ENCODE results near the gene ST7.
A peak's percentile ranks its signal among the peaks of the same experiment; 100 is the strongest.
"Not testable (repeated sequence)": the region's sequence is repeated elsewhere in the genome, so short reads cannot be mapped to it uniquely, and the experiment has no call there.

Gene ST7

DNA sequence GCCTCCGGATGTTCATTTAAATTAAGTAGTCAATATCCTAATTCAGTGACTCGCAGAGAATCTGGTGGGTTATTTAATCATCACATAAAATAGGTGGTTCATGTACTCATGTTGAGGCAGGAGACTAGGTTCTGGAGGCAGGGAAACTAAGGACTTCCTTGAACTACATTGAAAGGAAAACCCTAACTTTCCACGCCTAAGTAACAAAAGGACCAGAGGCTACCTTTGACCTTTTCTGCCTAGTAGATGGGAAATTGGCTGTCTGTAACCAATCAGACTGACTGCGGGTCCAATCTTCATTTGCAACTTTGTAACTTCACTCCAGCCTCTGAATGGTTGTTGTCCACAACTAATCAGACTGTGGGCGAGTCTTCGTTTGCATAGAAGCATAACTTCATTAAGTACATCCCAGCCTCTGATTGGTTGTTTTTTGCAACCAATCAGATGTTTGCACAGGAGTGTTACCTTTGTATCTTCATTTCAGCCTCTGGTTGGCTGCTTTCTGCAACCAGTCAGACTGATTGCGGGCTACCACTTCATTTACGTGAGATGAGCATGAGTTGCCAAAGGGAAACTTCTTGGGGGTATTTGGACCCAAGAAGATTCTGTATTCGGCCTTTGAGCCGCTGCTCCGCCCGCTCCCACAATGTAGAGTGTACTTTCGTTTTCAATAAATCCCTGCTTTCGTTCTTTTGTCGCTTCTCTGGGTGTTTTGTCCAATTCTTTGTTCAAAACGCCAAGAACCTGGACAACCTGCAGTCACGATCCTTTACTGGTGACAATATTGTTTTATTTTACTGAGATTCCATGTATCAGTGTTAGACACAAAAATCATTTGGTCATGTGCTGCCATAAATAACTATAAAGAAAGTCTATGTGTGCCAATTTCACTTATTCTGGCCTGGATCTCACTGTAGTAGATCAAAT, 1.7 kb upstream of the ST7 start:
- peak; percentile 17 to 36 for DNase-seq

DNA sequence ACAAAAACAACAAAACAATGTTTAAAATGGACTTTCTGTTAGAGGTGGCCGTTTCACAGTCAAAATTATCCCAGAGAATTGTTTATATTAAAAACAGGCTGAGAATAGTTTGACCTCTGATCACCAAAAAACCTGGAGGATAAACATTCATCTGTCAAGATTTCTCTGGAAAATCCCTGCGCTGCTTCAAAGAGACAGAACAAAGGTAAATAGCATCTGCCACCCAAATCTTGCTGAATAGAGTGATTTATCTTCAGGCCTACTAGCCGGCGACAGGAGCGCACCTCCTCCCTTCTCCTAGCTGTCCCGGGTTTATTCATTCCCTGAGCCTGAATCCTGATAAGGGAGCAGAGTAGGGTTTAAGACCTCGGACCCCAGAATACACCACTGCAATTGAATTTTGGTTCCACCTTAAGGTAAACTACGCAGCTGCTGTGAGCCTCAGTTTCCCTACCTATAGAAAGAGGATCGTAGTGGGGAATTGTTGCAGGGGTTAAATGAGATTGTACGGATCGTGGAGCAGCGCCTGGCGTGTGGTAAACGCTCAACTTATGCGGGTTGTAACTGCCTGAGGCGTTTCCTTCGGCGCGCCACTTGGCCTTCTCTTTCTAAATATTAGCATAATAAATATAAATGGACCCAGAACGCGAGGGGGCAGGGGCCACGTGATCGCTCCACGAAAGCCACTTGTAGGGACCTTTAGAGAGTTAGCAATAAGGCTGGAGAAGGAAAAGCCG, 498 bp upstream of the ST7 start:
- peak; percentile 80 to 89 for DNase-seq

DNA sequence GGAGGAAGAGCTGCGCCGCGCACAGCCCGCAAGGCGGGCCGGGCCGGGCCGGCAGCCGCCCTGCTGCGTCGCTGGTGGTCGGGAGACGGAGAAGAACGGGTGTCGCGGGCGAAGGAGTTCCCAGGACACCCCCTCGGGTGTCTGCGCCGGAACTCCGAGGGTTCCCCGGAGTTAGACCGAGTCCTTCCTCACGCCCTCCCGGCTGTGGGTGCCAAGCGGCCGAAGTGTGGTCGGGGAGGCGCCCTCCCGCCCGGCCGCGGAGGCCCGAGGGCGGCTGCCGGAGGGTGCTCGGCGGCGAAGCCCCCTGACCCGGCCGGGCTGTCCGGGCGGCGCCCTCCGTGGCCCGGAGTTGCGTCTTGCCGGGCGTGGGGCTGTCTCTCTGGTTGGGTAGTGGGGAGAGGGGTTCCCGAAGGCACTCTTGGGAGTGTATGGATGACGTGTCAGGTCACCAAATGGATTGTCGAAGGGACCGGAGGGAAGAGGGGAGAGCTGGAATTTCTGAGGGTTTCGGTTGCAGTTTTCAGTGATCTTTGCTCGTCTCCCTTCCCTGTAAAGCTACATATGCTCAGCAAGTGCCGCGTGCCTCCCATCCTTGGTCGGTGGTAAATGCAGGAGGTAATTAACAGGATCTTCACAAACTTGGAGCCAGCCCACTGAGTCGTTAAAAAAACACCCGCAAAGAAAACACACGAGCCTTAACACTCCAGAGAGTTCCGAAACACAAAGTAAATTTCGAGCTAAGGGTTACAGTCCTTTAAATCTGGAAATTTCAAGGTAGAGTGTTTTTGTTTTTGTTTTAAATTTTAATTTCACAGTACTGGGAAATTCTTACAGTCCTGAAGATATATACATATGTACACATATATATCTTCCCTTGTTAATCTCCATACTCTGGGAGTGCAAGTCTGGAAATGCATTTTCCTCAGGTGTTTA, 871 bp downstream of the ST7 start:
- peak; percentile 89 for DNase-seq

DNA sequence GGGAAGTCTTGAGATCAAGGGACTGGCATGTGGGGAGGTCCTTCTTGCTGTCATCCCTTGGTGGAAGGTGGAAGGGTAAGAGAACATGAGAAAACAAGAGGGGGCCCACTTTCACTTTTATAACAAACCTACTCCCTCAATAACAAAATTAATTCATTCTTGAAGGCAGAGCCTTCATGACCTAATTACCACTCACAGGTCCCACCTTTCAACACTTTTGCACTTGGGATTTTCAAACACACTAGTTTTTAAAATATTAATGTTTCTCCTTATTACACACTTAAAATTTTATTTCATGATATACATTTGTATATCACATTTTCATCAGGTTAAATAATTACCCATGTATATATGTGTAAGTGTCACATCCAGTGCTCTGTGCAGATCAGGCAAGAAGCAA, 2.0 kb downstream of the ST7 start:
- DNase-seq = no peak

DNA sequence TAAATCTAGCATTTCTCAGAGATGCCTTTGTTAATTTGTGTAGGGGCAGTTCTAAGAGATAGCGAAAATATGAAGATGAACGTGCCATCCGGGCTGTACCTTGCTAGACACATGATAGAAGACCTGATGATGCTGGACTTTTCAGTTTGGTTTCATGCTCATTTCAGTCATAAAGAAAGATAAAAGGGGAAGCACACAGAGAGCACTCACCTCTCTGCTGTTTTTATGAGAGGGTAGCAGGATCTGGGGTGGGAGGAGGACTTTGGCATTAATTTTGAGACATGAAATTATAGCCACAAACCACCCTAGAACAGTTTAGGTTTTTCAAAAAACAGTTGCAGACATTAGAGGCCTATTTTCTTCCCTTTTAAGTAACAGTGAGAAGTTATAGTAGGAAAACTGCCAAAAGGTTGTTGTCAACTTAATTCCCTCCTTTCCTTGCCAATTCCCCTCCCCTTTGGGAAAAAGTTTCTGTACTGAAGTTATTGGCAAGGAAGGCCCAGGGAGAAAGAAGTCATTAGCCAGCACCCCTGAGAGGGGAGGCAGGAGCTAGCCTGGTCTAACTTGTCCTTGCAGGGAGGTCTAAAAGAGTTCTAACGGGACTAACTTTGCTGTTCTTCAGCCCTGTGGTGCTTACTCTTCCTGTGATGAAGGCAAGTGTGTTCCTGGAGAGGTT, 2.6 kb downstream of the ST7 start:
- no peak for DNase-seq

DNA sequence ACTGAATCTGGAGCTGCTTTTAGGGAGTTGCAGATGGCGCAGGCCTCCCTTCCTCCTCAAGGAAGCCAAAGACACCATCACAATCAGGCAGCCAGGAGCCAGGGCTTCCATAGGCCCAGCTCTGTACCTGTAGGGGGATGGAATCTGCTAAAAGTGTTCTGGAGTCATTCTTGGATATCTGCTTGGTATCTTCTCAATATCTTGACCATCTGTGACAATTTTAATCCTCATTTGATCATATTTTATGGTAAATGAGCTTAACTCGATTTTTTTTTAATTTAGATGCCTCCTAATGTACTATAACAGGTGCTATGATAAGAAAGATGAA, 3.1 kb downstream of the ST7 start:
- DNase-seq = no peak

DNA sequence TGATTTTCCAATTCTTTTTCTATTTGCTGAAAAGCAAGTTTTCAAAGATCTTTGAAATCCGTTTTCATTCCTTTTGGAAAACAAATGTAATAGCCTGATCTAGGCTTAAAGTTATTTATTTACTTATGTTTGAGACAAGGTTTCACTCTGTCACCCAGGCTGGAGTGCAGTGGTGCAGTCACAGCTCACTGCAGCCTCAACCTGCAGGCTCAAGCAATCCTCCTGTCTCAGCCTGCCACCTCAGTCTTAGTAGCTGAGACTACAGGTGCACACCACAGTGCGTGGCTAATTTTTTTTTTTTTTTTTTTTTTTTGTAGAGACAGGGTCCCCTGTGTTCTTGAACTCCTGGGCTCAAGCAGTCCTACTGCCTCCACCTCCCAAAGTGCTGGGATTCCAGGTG, 4.6 kb downstream of the ST7 start:
- peak in 1 of 2 experiments; percentile 9 for DNase-seq

DNA sequence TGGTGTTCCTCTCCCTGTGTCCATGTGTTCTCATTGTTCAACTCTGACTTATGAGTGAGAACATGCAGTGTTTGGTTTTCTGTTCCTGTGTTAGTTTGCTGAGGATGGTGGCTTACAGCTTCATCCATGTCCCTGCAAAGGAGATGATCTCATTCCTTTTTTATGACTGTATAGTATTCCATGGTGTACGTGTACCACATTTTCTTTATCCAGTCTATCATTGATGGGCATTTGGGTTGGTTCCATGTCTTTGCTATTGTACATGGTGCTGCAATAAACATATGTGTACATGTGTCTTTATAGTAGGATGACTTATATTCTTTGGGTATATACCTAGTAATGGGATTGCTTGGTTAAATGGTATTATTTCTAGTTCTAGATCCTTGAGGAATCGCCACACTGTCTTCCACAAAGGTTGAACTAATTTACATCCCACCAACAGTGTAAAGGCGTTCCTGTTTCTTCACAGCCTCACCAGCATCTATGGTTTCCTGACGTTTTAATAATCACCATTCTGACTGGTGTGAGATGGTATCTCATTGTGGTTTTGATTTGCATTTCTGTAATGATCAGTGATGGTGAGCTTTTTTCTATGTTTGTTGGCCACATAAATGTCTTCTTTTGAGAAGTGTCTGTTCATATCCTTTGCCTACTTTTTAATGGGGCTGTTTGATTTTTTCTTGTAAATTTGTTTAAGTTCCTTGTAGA, 8.8 kb downstream of the ST7 start:
- DNase-seq = peak; percentile 8 to 25

DNA sequence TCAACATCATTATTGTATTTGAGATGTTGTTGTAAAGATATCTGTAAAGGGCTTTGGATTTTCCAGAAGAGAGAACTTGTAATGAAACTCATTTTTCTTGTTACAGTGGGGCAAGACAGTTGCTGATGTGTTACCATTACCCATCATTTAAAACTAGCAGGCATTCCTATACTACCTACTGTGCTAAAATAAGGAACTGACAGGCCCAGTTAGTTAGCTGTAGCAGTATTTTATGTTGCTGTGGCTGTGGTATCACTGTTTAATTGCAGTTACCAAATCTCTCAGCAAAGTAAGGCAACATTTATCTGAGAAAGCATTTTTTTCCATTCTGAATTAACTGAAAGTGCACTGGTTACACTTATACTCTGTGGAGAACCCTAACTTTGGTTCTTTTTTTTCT, 9.9 kb downstream of the ST7 start:
- DNase-seq = no peak

DNA sequence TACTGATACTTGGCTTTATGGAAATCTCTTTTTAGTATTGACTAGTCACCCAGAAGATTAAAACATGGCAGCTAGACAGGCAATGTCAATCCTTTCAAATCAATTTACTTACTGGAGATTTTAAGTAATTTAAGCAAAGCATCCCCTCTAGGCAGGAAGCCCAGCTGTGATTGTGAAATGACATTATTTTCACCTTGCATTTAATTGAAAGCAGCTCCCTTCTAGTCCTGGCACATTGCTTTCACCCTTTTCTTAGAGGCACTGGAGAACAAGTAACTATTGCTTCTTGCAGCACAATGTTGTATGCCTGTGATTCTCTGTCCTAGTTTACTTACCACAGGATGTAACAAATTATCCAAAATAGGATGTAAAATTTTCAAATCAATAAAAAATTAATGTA, 13.3 kb downstream of the ST7 start:
- no peak for DNase-seq

DNA sequence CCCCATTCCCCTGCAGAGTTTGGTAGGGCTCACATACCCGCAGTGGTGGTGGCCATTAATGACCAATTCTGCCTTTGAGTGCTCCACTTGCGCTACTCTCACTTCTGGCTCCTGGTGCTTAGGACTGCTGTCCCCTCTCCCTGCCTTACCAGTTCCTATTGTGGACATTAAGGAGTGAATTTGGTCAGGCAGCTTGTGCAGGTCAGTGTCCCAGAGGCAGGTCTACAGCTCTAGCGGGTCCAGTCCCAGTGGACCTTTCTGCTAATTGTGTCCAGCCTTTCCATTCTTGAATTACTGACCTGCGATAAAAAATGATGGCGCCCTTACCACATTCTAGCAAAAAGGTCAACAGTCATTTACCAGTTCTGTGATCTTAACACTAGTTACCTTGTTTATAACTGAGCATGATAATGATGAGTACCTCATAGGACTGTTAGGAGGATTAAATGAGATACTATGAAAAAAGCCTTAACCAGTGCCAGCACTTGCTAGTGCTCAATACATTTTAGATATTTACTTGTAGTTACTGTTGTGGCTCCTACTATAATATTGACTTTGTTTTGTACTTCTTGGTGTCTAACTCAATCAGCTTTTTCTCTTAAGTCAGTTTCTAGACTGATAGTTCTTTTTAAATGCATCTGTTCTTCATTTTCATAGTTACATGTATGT, 14.1 kb downstream of the ST7 start:
- DNase-seq = no peak

DNA sequence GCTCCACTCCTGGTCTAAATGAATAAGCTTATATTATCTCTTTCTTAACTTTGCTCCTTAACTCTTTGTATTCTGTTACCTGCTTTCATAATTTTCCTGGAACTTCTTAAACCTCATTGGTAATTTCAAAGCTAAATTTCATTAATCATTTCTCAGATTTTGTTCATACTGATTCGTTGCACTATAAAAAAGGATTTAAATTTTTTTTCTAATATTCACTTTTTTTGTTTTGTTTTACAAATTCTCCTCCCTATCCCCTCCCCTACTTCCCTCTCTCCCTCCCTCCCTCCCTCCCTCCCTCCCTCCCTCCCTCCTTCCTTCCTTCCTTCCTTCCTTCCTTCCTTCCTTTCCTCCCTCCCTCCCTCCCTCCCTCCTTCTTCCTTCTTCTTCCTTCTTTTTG, 14.7 kb downstream of the ST7 start:
- no peak for DNase-seq

DNA sequence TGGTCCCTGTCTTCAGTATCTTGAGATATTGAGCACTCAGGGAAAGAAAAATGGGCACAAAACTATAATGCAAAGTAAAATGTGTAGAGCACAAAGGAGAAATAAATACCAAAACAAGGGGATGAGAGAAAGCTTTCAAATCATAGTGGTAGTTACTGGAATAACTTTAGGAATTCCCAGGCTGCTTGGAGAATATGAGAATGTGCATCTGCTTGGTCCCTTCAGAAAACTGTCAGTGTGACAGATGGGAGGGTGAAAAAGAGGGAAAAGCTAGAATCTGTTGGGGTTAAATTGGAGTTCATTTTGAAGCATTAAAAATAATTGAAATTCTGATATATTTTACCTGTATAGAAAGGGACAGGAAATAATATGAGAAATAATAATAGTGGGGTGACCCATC, 15.3 kb downstream of the ST7 start:
- no peak for DNase-seq

DNA sequence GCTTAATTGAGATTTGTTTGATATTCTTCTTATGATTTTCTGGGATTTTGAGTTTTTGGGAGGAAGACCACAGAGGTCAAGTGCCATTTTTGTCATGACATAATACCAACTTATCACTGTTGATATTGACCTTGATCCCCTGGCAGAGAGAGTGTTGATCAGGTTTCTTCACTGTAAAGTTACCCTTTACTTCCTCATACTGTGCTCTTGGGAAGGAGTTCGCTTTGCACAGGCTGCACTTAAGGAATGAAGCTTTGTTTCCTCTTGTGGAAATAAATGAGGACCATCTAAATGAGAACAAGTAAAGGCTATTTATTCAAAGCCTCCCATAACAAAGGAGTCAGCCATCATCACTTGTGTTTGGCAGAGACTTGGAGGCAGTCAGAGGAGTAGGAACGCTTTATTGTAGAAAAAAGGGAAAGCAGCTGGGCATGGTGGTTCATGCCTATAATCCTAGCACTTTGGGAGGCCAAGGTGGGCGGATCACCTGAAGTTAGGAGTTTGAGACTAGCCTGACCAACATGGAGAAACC, 16.1 kb downstream of the ST7 start:
- no peak for DNase-seq

DNA sequence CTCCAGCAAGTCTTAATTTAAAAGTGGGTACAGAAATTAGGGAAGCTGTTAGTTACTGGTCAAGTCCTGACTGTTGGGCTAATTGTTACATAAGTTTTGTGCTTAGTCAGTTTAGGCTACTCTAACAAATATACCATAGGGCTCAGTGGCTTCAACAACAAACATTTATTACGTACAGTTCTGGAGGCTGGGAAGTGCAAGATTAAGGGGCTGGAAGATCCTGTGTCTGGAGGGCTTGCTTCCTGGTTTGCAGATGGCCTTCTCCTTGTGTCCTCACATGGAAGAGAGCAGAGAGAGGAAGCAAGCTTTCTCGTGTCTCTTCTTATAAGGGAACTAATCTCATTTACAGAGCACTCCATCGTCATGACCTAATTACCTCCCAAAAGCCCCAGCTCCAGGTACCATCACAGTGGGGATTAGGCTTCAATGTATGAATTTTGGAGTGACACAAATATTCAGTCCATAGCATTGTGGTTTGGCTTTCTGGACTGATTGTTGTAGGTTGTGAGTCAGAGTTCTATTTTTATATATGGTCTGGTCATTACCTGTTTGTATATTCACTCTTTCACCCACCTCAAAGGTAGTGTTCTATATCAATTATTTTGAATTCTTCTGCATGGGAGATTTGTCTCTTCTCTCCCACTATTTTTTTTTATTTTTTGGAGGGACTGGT, 17.1 kb downstream of the ST7 start:
- DNase-seq = no peak

DNA sequence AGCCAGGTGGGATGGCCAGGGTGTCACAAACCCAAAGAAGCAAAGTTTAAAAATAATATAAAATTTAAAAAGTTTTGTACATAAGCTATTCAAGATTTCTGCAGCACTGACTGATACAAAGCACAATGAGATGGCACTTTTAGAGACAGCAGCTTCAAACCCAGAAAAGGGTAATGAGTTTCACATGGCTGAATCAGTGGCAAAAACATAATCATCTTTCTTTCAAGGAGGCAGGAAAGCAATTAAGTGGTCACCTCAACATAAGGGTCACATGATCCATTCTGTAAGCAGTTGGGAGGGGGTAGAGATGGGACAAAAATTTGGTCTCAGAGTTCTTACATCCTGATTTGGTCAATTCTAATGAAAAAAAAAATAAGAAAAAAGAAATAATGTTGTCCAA, 17.9 kb downstream of the ST7 start:
- DNase-seq = not testable (repeated sequence)

DNA sequence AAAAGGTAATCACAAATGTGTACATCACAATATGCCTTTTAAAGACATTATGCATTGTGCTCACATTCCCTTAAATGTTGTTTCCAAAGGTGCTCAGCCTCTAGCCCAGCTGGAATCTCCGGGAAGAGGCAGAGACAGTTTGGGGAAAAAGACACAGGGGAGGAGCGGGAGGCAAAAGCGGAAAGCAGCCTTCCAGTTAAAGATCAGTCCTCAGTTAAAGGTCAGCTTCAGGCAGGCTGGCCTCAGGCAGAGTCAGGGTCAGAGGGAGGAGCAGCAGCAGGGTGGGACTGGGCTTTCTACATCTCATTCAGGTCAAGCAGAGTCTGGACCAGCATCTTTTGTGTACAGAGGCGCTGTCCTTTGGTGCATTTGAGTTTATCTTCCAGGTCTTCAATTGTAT, 18.6 kb downstream of the ST7 start:
- DNase-seq = no peak

DNA sequence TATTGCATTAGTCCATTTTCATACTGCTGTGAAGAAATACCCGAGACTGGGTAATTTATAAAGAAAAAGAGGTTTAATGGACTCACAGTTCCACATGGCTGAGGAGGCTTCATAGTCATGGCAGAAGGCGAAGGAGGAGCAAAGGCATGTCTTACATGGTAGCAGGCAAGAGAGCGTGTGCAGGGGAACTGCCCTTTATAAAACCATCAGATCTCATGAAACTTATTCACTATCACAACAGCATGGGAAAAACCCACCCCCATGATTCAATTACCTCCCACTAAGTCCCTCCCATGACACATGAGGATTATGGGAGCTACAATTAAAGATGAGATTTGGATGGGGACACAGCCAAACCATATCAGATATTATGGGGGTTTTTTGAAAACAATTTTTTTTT, 21.7 kb downstream of the ST7 start:
- not testable (repeated sequence) for DNase-seq

DNA sequence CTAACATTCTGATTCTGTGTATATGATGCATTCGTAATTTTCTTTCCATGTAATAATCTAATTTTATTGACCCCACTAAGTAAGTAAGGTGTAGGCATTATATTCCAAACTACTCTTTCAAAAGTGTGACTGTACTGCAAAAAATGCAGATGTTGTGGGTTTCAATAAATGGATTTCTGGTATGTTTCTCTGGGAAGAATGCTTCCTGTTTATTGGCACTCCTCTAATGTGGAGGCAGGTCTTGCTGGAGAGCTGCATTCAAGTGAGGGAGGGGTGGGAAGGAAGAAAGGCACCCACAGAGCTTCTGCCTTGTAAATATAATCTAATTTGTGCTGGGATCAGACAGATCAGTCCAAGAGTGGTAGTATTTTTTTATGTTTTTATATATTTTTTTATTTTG, 23.9 kb downstream of the ST7 start:
- no peak for DNase-seq

DNA sequence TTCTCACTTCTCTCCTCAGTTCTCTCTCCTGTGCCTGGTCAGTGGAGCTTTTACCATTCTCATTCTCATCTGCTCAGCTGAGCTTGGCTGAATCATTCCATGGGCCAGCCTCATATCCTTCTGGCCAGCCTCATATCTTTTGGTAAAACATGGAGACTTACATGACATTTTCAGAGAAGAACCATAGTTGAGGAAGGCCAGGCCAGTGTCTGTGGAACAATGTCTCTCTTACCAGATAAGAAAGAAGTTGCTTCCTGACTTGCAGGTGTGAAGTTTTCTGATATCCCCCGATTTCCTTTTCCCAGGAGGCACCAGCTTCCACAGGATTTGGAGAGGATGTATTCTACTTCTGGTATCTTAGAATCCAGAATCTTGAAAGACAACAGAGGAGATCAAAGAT, 24.7 kb downstream of the ST7 start:
- no peak for DNase-seq

DNA sequence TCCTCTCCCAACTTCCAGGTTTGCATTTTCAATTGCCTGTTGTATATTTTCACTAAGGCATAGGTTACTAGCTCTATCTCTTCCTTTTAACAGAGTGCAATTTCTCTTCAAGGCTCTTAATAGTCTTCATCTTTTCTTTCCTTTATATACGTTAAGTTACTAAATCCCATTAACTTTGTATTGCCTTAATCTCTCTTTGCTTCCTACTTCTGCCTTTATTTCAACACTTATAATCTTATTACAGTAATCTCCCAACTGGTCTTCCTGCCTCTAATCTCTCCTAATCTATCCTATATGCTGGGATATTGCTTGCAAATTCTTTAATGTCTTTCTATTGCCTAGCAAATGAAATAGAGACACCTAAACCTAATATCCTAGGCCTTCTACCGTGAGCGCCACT, 26.1 kb downstream of the ST7 start:
- DNase-seq = no peak

Measured in NCI-H526 (cell line).